Suprapubic skin (tissue), 3 donors: ENCODE results near the gene JAKMIP3.

Experiments used
- CTCF ChIP-seq, 2 donors: fragments of 200-600 bp in 1 of 2; fragments of 450-650 bp in 1 of 2; sonication (generic) in 1 of 2; IDR thresholded peaks; one replicate each; pipeline ENCODE4 v1.5.1; 2016 to 2019; ENCODE audit warnings: antibody characterized with exemption in 2 of 2, mild to moderate bottlenecking in 1 of 2, moderate library complexity in 1 of 2
- EP300 ChIP-seq: sonication (generic); formaldehyde crosslinking; IDR thresholded peaks from one replicate; pipeline ENCODE4 v1.6.1; 2017; ENCODE audit warnings: antibody characterized with exemption
- POLR2A ChIP-seq, 2 donors: fragments of 450-650 bp; IDR thresholded peaks; one replicate each; pipeline ENCODE4 v1.6.1; 2017; ENCODE audit warnings: antibody characterized with exemption in 2 of 2, mild to moderate bottlenecking in 2 of 2, moderate library complexity in 2 of 2

GRCh38 chr10:132106431-132106830 lies 40.7 kb downstream of the JAKMIP3 start:
- TF ChIP-seq EP300 (no peak), CTCF (IDR thresholded peaks at IDR 0.05) (no peak), POLR2A (IDR thresholded peaks at IDR 0.05) (no peak)
